Smooth muscle cell (in vitro differentiated cells): ENCODE results near the gene MINDY4. TPM values are rescaled to one million over a fixed set of nuclear protein-coding genes. Genes with fewer than 3 reads are reported as not detected.

ENCODE experiments used
- DNase-seq: peaks from one replicate; lab custom pipeline; 2025; ENCODE audit not compliant: unreplicated experiment; lab: John Stamatoyannopoulos, UW
- H2AFZ ChIP-seq: fragments of 200-600 bp; sonication (generic); 2 replicates; pipeline ENCODE4 v1.6.0; 2016; ENCODE audit warnings: antibody characterized with exemption, low read depth, mild to moderate bottlenecking
- H3F3A ChIP-seq: fragments of 200-600 bp; sonication (generic); 2 replicates; pipeline ENCODE4 v1.6.0; 2017; ENCODE audit warnings: antibody characterized with exemption, low read depth
- H3K27ac ChIP-seq: fragments of 200-600 bp; sonication (generic); 2 replicates; pipeline ENCODE4 v1.5.1; 2016; ENCODE audit warnings: low read depth, mild to moderate bottlenecking
- H3K27me3 ChIP-seq: fragments of 200-600 bp; sonication (generic); 2 replicates; pipeline ENCODE4 v1.6.1; 2016; ENCODE audit warnings: low read depth, mild to moderate bottlenecking
- H3K36me3 ChIP-seq: fragments of 200-600 bp; sonication (generic); 2 replicates; pipeline ENCODE4 v1.5.1; 2016; ENCODE audit warnings: low read depth
- H3K4me1 ChIP-seq: fragments of 200-600 bp; sonication (generic); 2 replicates; pipeline ENCODE4 v1.5.1; 2016; ENCODE audit warnings: low read depth
- H3K4me2 ChIP-seq: fragments of 200-600 bp; sonication (generic); 2 replicates; pipeline ENCODE4 v1.6.0; 2016; ENCODE audit warnings: mild to moderate bottlenecking
- H3K4me3 ChIP-seq: fragments of 200-600 bp; sonication (generic); 2 replicates; pipeline ENCODE4 v1.5.1; 2016; ENCODE audit warnings: mild to moderate bottlenecking
- H3K79me2 ChIP-seq: fragments of 200-600 bp; sonication (generic); 2 replicates; pipeline ENCODE4 v1.6.0; 2016; ENCODE audit warnings: low read depth, mild to moderate bottlenecking
- H3K9ac ChIP-seq: fragments of 200-600 bp; sonication (generic); 2 replicates; pipeline ENCODE4 v1.6.0; 2016; ENCODE audit warnings: low read depth
- H3K9me3 ChIP-seq: fragments of 200-600 bp; sonication (generic); replicated peaks from 2 replicates; pipeline ENCODE4 v1.5.1; 2016; ENCODE audit warnings: low read depth
- H4K20me1 ChIP-seq: fragments of 200-600 bp; sonication (generic); 2 replicates; pipeline ENCODE4 v1.6.0; 2016; ENCODE audit warnings: low read depth
- CTCF ChIP-seq: fragments of 200-600 bp; sonication (generic); IDR thresholded peaks from 2 replicates; pipeline ENCODE4 v1.5.1; 2017; ENCODE audit warnings: borderline replicate concordance, mild to moderate bottlenecking, antibody characterized with exemption; ENCODE audit not compliant: insufficient read depth, poor library complexity, severe bottlenecking
- WGBS: methylation state at CpG from one replicate; pipeline ENCODE4 v1.1.7; 2016; ENCODE audit warnings: low lambda C conversion rate; 5-methylcytosine and 5-hydroxymethylcytosine counted together
- polyA plus RNA-seq: library from polyadenylated mRNA; unstranded; fragments of >200 nt; fragmentation: Nextera tagmentation; extraction: Ambion mirVana; gene quantifications from 2 replicates; pipeline ENCODE4 v1.2.1, GENCODE V29; 2016
- total RNA-seq: library from RNA; depleted of rRNA; stranded (reverse); fragments of >200 nt; gene quantifications from 2 replicates; pipeline ENCODE4 v1.2.3, GENCODE V29; 2014

The MINDY4 gene
- total and polyA plus RNA-seq, 2 experiments from 2014 or later, result 4.9 to 5.3 TPM

- Histone ChIP-seq H3F3A (peaks cover 17% of the 10 kb centered on the region), H2AFZ (no peak overlapping the region), H3K9ac (peak overlapping the region; percentile 47), H3K79me2 (no peaks in the 10 kb centered on the region), H3K4me3 (no peak overlapping the region), H3K36me3 (no peaks in the 10 kb centered on the region), H3K9me3 (no peaks in the 10 kb centered on the region), H3K4me2 (peak overlapping the region; percentile 47), H3K27me3 (no peaks in the 10 kb centered on the region), H3K27ac (peak overlapping the region; percentile 73), H3K4me1 (peaks cover 6% of the 10 kb centered on the region), H4K20me1 (no peaks in the 10 kb centered on the region)
- TF ChIP-seq CTCF, result no peak
- 15% methylated on average over 2 of the region's 2 CpGs for WGBS
- DNase-seq, result no peak
These were observed 28.2 kb downstream of the MINDY4 start for GRCh38 chr7:30799206-30799975.

GRCh38 chr7:30799976-30800661 lies 28.9 kb downstream of the MINDY4 start:
- Histone ChIP-seq H3K79me2 (no peaks in the 10 kb centered on the region), H3K4me2 (peak overlapping the region; percentile 47), H2AFZ (no peak overlapping the region), H3K4me3 (no peak overlapping the region), H3K36me3 (no peaks in the 10 kb centered on the region), H3F3A (peaks cover 17% of the 10 kb centered on the region), H3K27me3 (no peaks in the 10 kb centered on the region), H3K9me3 (no peaks in the 10 kb centered on the region), H3K9ac (no peak overlapping the region), H3K27ac (peak overlapping the region; percentile 73), H4K20me1 (no peaks in the 10 kb centered on the region), H3K4me1 (peaks cover 6% of the 10 kb centered on the region)
- no peak for DNase-seq
- 75% methylated on average over 5 of the region's 5 CpGs for WGBS
- no peak for TF ChIP-seq CTCF

- Histone ChIP-seq H4K20me1 (no peaks in the 10 kb centered on the region), H2AFZ (no peak overlapping the region), H3K4me2 (no peak overlapping the region), H3K9me3 (no peaks in the 10 kb centered on the region), H3K36me3 (no peaks in the 10 kb centered on the region), H3F3A (peaks cover 15% of the 10 kb centered on the region), H3K9ac (no peak overlapping the region), H3K79me2 (no peaks in the 10 kb centered on the region), H3K4me1 (peaks cover 4% of the 10 kb centered on the region), H3K27me3 (no peaks in the 10 kb centered on the region), H3K27ac (no peak overlapping the region), H3K4me3 (no peak overlapping the region)
- WGBS, result 56% methylated on average over 6 of the region's 6 CpGs
- peak; percentile 80 for TF ChIP-seq CTCF
- no peak for DNase-seq
These were observed 29.6 kb downstream of the MINDY4 start for GRCh38 chr7:30800785-30801252.
